ENCODE data around the gene NDC80.
"Not testable (repeated sequence)": the region's sequence is repeated elsewhere in the genome, so short reads cannot be mapped to it uniquely, and the experiment has no call there.

Gene NDC80

GRCh38 chr18:2571200-2572170 lies at the start of gene NDC80, which contains the start of gene METTL4:
Gene NDC80 (plus strand): TSS chr18:2571557. CDS start chr18:2572986, 1,429 bp downstream.
Gene METTL4 (minus strand): TSS chr18:2571505. CDS start chr18:2567216, 4,289 bp downstream.
- peak within 1 kb of the TSS; percentile 90 for H3K4me3 ChIP-seq (ENCODE audit: low read depth, low read length)
- peak; percentile 67 for DNase-seq (ENCODE audit: low read depth)
- TF ChIP-seq CTCF (IDR thresholded peaks at IDR 0.05; ENCODE audit: control insufficient read depth, extremely low read depth, insufficient read depth), result no peak

- TF ChIP-seq CTCF (IDR thresholded peaks at IDR 0.05; ENCODE audit: control insufficient read depth, extremely low read depth, insufficient read depth), result no peak
- no peak overlapping the region for H3K4me3 ChIP-seq (ENCODE audit: low read depth, low read length)
- DNase-seq (ENCODE audit: low read depth), result no peak
These were observed 49.2 kb upstream of the NDC80 start for GRCh38 chr18:2522112-2522511.

- not testable (repeated sequence) for H3K4me3 ChIP-seq (ENCODE audit: low read depth, low read length); DNase-seq (ENCODE audit: low read depth)
These were observed 46.6 kb upstream of the NDC80 start for GRCh38 chr18:2524794-2525198.

GRCh38 chr18:2526329-2526728 lies 45.0 kb upstream of the NDC80 start:
- H3K4me3 ChIP-seq (ENCODE audit: low read depth, low read length), result no peak overlapping the region
- no peak for DNase-seq (ENCODE audit: low read depth)
- TF ChIP-seq CTCF (IDR thresholded peaks at IDR 0.05; ENCODE audit: control insufficient read depth, extremely low read depth, insufficient read depth), result no peak

- DNase-seq (ENCODE audit: low read depth), result no peak
- TF ChIP-seq CTCF (IDR thresholded peaks at IDR 0.05; ENCODE audit: control insufficient read depth, extremely low read depth, insufficient read depth), result no peak
- H3K4me3 ChIP-seq (ENCODE audit: low read depth, low read length), result no peak overlapping the region
These were observed 42.2 kb upstream of the NDC80 start for GRCh38 chr18:2529154-2529553.

GRCh38 chr18:2531751-2532150 lies 39.6 kb upstream of the NDC80 start:
- no peak overlapping the region for H3K4me3 ChIP-seq (ENCODE audit: low read depth, low read length)
- no peak for DNase-seq (ENCODE audit: low read depth)
- TF ChIP-seq CTCF (IDR thresholded peaks at IDR 0.05; ENCODE audit: control insufficient read depth, extremely low read depth, insufficient read depth), result no peak

GRCh38 chr18:2532797-2533196 lies 38.6 kb upstream of the NDC80 start:
- no peak for DNase-seq (ENCODE audit: low read depth)
- TF ChIP-seq CTCF (IDR thresholded peaks at IDR 0.05; ENCODE audit: control insufficient read depth, extremely low read depth, insufficient read depth), result no peak
- no peak overlapping the region for H3K4me3 ChIP-seq (ENCODE audit: low read depth, low read length)

All from LNCaP clone FGC (cell line).